ENCODE measurements around the gene PGAM5. TPM values are rescaled to one million over a fixed set of nuclear protein-coding genes. Genes with fewer than 3 reads are reported as not detected.

Gene PGAM5
- total and polyA plus RNA-seq, 2 of the 13 experiments (the other 11 are each of a cell fraction or from before 2014, with no cell fraction given) = 18.0 to 77.9 TPM

DNA sequence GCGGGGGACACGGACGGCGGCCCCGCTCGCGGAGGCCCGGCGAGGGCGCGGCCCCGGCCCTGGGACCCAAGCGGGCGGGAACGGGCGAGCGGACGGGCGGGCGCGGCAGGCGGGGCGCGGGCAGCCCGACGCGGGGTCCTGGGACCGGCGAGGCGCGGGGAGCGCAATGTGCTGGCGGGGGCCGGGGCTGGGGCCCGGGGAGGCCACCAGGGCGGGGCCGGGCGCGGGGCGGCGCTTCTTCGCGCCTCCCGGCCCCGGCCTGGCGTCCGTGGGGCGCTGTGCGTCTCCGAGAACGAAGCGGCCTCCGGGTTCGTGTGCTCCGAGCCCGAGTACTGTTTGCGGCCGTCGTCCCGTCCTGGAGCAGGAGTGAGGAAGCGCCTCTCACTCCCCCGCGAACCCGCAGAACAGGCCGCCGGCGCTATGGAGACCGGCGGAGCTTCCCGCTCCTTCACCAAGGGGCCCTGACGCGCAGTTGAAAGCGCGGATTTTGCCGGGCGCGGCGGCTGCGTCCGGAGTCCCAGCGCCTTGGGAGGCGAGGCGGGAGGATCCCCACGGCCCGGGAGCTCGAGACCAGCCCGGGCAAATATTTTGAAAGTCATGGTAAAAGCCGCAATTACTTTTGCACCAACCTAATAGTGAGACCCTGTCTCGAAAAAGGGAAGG is 51.4 kb downstream of the PGAM5 start (continued):
- TF ChIP-seq ZBTB4 (CRISPR knock-in tag; IDR thresholded peaks at IDR 0.05; ENCODE audit: borderline replicate concordance) (no peak), YEATS4 (CRISPR knock-in tag; IDR thresholded peaks at IDR 0.05; ENCODE audit: borderline replicate concordance) (peak; percentile 80; the same call in 1 of the 2 replicates), ZNF234 (CRISPR knock-in tag; conservative IDR thresholded peaks at IDR 0.05) (no peak), ZKSCAN8 (CRISPR knock-in tag; IDR thresholded peaks at IDR 0.05; ENCODE audit: borderline replicate concordance) (0 out of 2 replicates have a peak, but pooled peaks have one; percentile 36), NR2C2 (CRISPR knock-in tag; IDR thresholded peaks at IDR 0.05; ENCODE audit: borderline replicate concordance) (no peak), ZNF781 (CRISPR knock-in tag; IDR thresholded peaks at IDR 0.05; ENCODE audit: borderline replicate concordance, not compliant biosample characterization) (peak; percentile 70), HES4 (CRISPR knock-in tag; IDR thresholded peaks at IDR 0.05; ENCODE audit: borderline replicate concordance) (0 out of 2 replicates have a peak, but pooled peaks have one; percentile 28), RBAK (CRISPR knock-in tag; IDR thresholded peaks at IDR 0.05) (no peak), ZMYM3 (CRISPR knock-in tag; IDR thresholded peaks at IDR 0.05) (no peak; the same call in 1 of the 2 replicates)
- TF ChIP-seq, protein P1, sequence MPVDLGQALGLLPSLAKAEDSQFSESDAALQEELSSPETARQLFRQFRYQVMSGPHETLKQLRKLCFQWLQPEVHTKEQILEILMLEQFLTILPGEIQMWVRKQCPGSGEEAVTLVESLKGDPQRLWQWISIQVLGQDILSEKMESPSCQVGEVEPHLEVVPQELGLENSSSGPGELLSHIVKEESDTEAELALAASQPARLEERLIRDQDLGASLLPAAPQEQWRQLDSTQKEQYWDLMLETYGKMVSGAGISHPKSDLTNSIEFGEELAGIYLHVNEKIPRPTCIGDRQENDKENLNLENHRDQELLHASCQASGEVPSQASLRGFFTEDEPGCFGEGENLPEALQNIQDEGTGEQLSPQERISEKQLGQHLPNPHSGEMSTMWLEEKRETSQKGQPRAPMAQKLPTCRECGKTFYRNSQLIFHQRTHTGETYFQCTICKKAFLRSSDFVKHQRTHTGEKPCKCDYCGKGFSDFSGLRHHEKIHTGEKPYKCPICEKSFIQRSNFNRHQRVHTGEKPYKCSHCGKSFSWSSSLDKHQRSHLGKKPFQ (CRISPR knock-in tag; IDR thresholded peaks at IDR 0.05; ENCODE audit: insufficient replicate concordance) = peak; percentile 60
